Measurements from ENCODE around the gene DOCK9.

Gene DOCK9

GRCh38 chr13:98751861-98752466, 225.9 kb downstream of the DOCK9 start:
- DNase-seq, result no peak
- intact Hi-C loops (cut with DNase I), result no loop called here

GRCh38 chr13:98751367-98751782, 226.5 kb downstream of the DOCK9 start:
- intact Hi-C loops (cut with DNase I), result no loop called here
- no peak for DNase-seq

- intact Hi-C loops (cut with DNase I), result no loop called here
- DNase-seq, result no peak
These were observed 228.4 kb downstream of the DOCK9 start for GRCh38 chr13:98749501-98749900.

- no peak for DNase-seq
- intact Hi-C loops (cut with DNase I), result no loop called here
These were observed 230.9 kb downstream of the DOCK9 start for GRCh38 chr13:98746968-98747367.

Measured in head of caudate nucleus (tissue), 42 donors.